Measurements from ENCODE around the gene PLLP. TPM values are rescaled to one million over a fixed set of nuclear protein-coding genes. Genes with fewer than 3 reads are reported as not detected.

Gene PLLP
- total RNA-seq, 4 donors from 2014 or later: 9.0 to 49.1 (median 12.2) TPM

DNA sequence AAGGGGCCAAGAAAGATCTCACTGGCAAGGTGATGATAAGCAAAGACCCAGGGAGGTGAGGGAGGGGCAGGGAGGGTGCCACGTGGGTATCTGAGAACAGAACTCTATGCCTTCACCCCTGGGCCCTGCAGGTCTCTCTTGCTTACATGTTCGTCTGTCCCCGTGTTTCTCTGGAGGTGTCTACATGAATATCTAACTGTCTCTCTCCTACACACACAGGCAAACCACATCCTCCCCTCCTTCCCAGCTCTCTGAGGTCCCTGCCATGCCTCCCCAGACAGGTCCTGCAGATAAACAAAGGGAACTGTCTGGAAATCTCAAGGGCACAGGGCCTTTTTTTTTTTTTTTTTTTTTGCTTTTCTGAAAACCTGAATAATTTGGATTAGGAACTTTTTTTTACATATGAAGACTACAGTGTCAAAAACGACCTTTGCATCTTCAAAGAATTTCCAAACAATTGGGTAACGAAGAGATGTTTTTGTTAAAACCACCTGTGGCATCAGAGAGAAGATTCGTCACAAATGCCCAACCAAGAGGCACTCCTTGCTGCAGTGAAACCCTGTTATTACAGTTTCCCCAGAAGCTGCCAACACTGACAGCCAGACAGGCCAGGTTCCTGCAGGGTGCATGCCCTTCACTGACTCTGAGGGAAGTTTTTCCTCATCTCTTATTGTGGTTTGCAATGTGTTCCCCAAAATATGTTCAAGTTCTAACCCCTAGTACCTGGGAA is 17.8 kb downstream of the PLLP start:
- no peak for TF ChIP-seq CTCF (IDR thresholded peaks at IDR 0.05)
- DNase-seq (ENCODE audit: low spot score) (no peak), ATAC-seq (ENCODE audit: low FRiP score) (peak; percentile 15)

- no peak for TF ChIP-seq CTCF (IDR thresholded peaks at IDR 0.05)
- ATAC-seq (ENCODE audit: low FRiP score): peak; percentile 63
- no peak for DNase-seq (ENCODE audit: low spot score)
Observed at GRCh38 chr16:57265850-57266530, 18.5 kb downstream of the PLLP start.

DNA sequence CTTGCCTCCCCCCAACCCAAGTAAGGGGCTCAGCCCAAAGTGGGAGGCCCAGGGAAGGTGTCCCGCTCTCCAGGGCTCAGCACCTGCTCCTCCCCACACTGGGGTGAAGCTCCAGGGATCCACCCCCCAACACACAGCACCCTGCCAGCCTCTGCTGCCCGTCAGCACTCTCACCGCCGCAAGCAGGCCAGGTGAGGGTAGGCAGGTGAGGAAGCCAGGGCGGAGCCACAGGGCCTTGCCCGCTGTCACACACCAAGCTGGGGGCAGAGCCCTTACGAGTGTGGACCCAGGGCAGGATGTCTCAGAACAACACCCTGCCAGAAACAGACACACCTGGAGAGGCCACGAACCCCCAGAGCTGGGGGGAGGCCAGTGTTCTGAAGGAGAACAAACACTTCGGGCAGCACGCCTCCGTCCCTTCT is 19.5 kb downstream of the PLLP start:
- ATAC-seq (ENCODE audit: low FRiP score): no peak
- TF ChIP-seq CTCF (IDR thresholded peaks at IDR 0.05): no peak
- DNase-seq (ENCODE audit: low spot score): no peak

DNA sequence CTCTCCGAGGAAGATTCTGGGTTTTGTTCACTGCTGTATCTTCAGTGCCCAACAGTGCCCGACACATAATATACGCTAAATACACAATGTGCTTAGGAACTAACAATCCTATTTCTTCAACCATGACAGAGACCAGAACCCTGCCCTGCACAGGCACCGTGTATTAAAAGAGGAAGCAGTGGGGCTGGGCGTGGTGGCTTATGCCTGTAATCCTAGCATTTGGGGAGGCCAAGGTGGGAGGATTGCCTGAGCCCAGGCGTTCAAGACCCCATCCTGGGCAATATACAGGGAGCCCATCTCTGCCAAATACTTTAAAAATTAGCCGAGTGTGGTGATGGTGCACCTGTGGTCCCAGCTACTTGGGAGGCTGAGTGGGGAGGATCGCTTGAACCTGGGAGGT is 20.1 kb downstream of the PLLP start:
- ATAC-seq (ENCODE audit: low FRiP score): no peak
- no peak for TF ChIP-seq CTCF (IDR thresholded peaks at IDR 0.05)

GRCh38 chr16:57263541-57264351 is 20.7 kb downstream of the PLLP start:
- ATAC-seq (ENCODE audit: low FRiP score) (no peak), DNase-seq (ENCODE audit: low spot score) (no peak)
- TF ChIP-seq CTCF (IDR thresholded peaks at IDR 0.05): no peak

More for the DNA sequence above, 20.1 kb downstream of the PLLP start:
- DNase-seq (ENCODE audit: low spot score): no peak

DNA sequence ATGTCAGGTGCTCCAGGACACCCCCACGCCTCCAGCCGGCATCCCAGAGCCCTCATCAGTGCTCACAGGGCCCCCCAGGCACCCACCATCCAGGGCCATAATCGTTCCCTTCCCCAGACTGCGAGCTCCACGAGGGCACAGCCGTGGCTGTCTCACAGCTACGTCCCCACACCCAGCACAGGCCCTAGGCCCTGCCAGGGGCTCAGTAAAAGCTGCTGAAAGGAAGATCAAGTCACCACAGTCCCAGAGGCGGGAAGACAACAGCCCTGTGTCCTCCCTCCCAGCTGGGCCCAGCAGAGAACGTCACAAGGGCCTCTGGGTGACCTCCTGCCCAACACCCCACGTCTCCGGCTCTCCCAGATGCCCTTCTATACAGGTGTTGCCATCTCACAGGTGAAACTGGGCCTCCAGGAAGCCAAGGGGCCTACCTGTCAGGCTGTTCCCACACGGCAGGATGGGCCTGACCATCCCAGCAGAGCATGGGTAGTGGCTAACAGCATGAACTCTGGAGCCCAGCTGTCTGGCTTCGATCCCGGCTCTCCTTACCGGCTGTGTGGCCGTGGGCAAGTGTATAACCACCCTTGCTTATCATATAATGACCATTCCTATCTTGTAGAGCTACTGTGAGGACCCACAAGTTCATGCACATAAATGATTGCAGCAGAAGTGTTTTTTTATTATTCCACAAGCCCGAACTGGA is 21.5 kb downstream of the PLLP start:
- TF ChIP-seq CTCF (IDR thresholded peaks at IDR 0.05): no peak
- DNase-seq (ENCODE audit: low spot score) (no peak), ATAC-seq (ENCODE audit: low FRiP score) (no peak)

Measured in omental fat pad (tissue), 4 donors.